Measurements from ENCODE around the gene HOXD9. TPM values are rescaled to one million over a fixed set of nuclear protein-coding genes. Genes with fewer than 3 reads are reported as not detected.

The HOXD9 gene
- polyA plus RNA-seq, 1 of the 3 experiments (the other 2 are of a cell fraction) = 4.8 TPM

DNA sequence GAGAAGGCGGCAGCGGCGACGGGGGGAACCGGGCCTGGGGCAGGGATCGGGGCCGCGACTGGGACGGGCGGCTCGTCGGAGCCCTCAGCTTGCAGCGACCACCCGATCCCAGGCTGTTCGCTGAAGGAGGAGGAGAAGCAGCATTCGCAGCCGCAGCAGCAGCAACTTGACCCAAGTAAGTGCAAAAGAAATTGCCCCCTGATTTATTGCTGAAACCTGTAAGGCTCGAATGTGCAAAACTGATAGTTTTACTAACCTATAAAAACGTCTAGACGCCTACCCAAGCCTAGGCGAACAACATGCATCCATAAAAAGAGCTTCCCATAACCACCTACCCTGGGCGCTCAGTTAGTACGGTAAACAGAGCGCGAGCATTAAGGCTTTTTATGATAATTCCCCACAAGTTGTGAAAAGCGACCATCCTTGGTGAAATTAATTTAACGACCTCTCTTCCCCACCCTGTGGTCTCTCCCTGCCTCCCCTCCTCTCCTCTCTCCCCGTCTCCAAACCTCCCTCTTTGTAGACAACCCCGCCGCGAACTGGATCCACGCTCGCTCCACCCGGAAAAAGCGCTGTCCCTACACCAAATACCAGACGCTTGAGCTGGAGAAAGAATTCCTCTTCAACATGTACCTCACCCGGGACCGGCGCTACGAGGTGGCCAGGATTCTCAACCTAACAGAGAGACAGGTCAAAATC, 1.0 kb downstream of the HOXD9 start:
- no peaks in the 10 kb centered on the region for H4K20me1 ChIP-seq (ENCODE audit: insufficient read depth)
- ChIA-PET POLR2A (interaction anchor here (0.5 to 4.1 kb wide), 5 partner anchors 8 to 1065 kb away, joined by 3 to 27 read pairs (median 6); no protein-coding TSS in a partner anchor), CTCF (interaction anchor here (0.6 to 26.1 kb wide), 10 partner anchors 10 to 1038 kb away, joined by 3 to 1047 read pairs (median 16); partner anchors contain the start of genes HOXD10 and HOXD11)

DNA sequence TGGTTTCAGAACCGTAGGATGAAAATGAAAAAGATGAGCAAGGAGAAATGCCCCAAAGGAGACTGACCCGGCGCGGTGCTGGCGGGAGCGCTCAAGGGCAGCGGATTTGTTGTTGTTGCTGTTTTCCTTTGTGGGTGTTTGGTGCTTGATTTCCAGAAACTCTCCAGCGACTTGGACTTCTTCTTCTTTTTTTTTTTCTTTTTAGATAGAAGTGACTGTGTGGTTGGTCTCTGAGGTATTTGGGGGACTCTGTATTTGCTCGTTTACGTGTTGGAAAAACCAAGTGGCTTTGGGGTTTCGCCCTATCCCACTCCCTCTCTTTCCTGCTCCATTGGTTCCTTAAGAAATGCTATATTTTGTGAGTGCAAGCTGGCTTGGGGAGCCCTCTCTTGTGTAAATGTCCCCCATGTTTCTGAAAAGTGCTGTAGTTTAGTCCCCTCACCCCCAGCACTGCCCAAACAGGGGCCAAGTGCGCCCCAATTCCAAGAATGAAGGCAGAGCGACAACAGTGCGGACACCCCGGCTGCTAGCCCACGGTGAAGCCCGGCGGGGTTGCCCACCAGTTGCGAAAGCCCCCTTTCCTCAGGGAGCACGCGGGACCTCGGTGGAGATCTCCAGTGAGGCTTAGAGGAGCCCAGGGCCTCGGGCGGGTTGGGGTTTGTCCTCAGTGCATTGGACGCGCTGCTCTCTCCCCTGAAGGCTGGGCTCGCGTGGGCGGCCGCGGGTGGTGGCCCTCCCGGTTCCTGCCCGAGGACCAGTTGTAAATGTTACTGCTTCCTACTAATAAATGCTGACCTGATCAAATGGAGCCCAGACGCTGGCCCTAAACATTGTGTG, 1.8 kb downstream of the HOXD9 start:
- Histone ChIP-seq H3K27me3 (ENCODE audit: insufficient read depth) (no peaks in the 10 kb centered on the region; the same call in 1 of the 2 replicates), H3K36me3 (replicated peaks in 1 of 2; ENCODE audit: control insufficient read depth in 1 of 2, insufficient read depth in 2 of 2, low read length in 1 of 2) (no peaks in the 10 kb centered on the region), H3K27ac (ENCODE audit: low read depth in 2 of 2, low read length in 1 of 2) (no peak overlapping the region; a peak in 1 of 4 replicates), H3F3A (replicated peaks; ENCODE audit: insufficient read depth) (peaks cover 3% of the 10 kb centered on the region), H3K4me2 (peak overlapping the region; percentile 84), H3K9ac (no peak overlapping the region), H3K9me2 (no peaks in the 10 kb centered on the region), H3K79me2 (ENCODE audit: insufficient read depth) (no peaks in the 10 kb centered on the region), H3K4me3 (ENCODE audit: low read depth in 2 of 2, low read length in 1 of 2) (peak overlapping the region in 1 of 2 experiments; percentile 78; a peak in 2 of 4 replicates), H4K20me1 (ENCODE audit: insufficient read depth) (no peaks in the 10 kb centered on the region), H2AFZ (ENCODE audit: low read depth) (no peak overlapping the region), H3K4me1 (ENCODE audit: control insufficient read depth in 1 of 2, insufficient read depth in 2 of 2, low read depth in 1 of 2, low read length in 1 of 2) (peaks cover 4 to 21% of the 10 kb centered on the region in 2 experiments; a peak in 3 of 4 replicates), H3K9me3 (no peaks in the 10 kb centered on the region)
- ChIA-PET POLR2A (interaction anchor here (0.9 to 4.1 kb wide), 3 partner anchors 7 to 514 kb away, joined by 3 to 27 read pairs (median 19); no protein-coding TSS in a partner anchor), CTCF (interaction anchor here (0.6 to 26.1 kb wide), 9 partner anchors 10 to 1025 kb away, joined by 3 to 1047 read pairs (median 30); partner anchors contain the start of gene HOXD10)
- WGBS (ENCODE audit: low lambda C conversion rate) = 86% methylated on average over 20 of the region's 34 CpGs
- no peak for DNase-seq
- TF ChIP-seq ELF1 (IDR thresholded peaks at IDR 0.05) = no peak
- no peak for TF ChIP-seq RCOR1 (IDR thresholded peaks at IDR 0.05; ENCODE audit: low read length)
- no peak for TF ChIP-seq MXI1 (IDR thresholded peaks at IDR 0.05; ENCODE audit: low read depth, low read length)
- TF ChIP-seq POLR2AphosphoS5 (IDR thresholded peaks at IDR 0.05; ENCODE audit: low read depth, low read length) = no peak
- no peak for TF ChIP-seq SMC3 (IDR thresholded peaks at IDR 0.05; ENCODE audit: low read depth, low read length)
- TF ChIP-seq, protein P1, sequence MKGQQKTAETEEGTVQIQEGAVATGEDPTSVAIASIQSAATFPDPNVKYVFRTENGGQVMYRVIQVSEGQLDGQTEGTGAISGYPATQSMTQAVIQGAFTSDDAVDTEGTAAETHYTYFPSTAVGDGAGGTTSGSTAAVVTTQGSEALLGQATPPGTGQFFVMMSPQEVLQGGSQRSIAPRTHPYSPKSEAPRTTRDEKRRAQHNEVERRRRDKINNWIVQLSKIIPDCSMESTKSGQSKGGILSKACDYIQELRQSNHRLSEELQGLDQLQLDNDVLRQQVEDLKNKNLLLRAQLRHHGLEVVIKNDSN (IDR thresholded peaks at IDR 0.05; ENCODE audit: borderline replicate concordance, low read depth) = no peak
- TF ChIP-seq GABPA (IDR thresholded peaks at IDR 0.05; ENCODE audit: low read depth) = no peak
- no peak for TF ChIP-seq RXRA (IDR thresholded peaks at IDR 0.05; ENCODE audit: borderline replicate concordance, low read depth)
- TF ChIP-seq, protein P2, sequence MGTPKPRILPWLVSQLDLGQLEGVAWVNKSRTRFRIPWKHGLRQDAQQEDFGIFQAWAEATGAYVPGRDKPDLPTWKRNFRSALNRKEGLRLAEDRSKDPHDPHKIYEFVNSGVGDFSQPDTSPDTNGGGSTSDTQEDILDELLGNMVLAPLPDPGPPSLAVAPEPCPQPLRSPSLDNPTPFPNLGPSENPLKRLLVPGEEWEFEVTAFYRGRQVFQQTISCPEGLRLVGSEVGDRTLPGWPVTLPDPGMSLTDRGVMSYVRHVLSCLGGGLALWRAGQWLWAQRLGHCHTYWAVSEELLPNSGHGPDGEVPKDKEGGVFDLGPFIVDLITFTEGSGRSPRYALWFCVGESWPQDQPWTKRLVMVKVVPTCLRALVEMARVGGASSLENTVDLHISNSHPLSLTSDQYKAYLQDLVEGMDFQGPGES (IDR thresholded peaks at IDR 0.05; ENCODE audit: low read depth, low read length) = no peak
- TF ChIP-seq, protein P3, sequence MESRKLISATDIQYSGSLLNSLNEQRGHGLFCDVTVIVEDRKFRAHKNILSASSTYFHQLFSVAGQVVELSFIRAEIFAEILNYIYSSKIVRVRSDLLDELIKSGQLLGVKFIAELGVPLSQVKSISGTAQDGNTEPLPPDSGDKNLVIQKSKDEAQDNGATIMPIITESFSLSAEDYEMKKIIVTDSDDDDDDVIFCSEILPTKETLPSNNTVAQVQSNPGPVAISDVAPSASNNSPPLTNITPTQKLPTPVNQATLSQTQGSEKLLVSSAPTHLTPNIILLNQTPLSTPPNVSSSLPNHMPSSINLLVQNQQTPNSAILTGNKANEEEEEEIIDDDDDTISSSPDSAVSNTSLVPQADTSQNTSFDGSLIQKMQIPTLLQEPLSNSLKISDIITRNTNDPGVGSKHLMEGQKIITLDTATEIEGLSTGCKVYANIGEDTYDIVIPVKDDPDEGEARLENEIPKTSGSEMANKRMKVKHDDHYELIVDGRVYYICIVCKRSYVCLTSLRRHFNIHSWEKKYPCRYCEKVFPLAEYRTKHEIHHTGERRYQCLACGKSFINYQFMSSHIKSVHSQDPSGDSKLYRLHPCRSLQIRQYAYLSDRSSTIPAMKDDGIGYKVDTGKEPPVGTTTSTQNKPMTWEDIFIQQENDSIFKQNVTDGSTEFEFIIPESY (IDR thresholded peaks at IDR 0.05; ENCODE audit: borderline replicate concordance, low read depth) = no peak
- TF ChIP-seq, protein P4, sequence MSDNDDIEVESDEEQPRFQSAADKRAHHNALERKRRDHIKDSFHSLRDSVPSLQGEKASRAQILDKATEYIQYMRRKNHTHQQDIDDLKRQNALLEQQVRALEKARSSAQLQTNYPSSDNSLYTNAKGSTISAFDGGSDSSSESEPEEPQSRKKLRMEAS (IDR thresholded peaks at IDR 0.05; ENCODE audit: low read depth) = no peak
- TF ChIP-seq, protein P5, sequence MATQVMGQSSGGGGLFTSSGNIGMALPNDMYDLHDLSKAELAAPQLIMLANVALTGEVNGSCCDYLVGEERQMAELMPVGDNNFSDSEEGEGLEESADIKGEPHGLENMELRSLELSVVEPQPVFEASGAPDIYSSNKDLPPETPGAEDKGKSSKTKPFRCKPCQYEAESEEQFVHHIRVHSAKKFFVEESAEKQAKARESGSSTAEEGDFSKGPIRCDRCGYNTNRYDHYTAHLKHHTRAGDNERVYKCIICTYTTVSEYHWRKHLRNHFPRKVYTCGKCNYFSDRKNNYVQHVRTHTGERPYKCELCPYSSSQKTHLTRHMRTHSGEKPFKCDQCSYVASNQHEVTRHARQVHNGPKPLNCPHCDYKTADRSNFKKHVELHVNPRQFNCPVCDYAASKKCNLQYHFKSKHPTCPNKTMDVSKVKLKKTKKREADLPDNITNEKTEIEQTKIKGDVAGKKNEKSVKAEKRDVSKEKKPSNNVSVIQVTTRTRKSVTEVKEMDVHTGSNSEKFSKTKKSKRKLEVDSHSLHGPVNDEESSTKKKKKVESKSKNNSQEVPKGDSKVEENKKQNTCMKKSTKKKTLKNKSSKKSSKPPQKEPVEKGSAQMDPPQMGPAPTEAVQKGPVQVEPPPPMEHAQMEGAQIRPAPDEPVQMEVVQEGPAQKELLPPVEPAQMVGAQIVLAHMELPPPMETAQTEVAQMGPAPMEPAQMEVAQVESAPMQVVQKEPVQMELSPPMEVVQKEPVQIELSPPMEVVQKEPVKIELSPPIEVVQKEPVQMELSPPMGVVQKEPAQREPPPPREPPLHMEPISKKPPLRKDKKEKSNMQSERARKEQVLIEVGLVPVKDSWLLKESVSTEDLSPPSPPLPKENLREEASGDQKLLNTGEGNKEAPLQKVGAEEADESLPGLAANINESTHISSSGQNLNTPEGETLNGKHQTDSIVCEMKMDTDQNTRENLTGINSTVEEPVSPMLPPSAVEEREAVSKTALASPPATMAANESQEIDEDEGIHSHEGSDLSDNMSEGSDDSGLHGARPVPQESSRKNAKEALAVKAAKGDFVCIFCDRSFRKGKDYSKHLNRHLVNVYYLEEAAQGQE (IDR thresholded peaks at IDR 0.05; ENCODE audit: low read depth, low read length) = no peak
- no peak for TF ChIP-seq FOSL2 (IDR thresholded peaks at IDR 0.05; ENCODE audit: borderline replicate concordance, low read depth)
- no peak for TF ChIP-seq EZH2phosphoT487 (IDR thresholded peaks at IDR 0.05; ENCODE audit: borderline replicate concordance, low read depth)
- TF ChIP-seq TCF12 (IDR thresholded peaks at IDR 0.05) = no peak

More for the DNA sequence above, 1.0 kb downstream of the HOXD9 start:
- H3K9me2 ChIP-seq = no peaks in the 10 kb centered on the region
- peaks cover 4 to 16% of the 10 kb centered on the region in 2 experiments; a peak in 3 of 4 replicates for H3K4me1 ChIP-seq (ENCODE audit: control insufficient read depth in 1 of 2, insufficient read depth in 2 of 2, low read depth in 1 of 2, low read length in 1 of 2)
- no peaks in the 10 kb centered on the region for H3K36me3 ChIP-seq (replicated peaks in 1 of 2; ENCODE audit: control insufficient read depth in 1 of 2, insufficient read depth in 2 of 2, low read length in 1 of 2)
- H3F3A ChIP-seq (replicated peaks; ENCODE audit: insufficient read depth) = peaks cover 3% of the 10 kb centered on the region
- peak overlapping the region in 1 of 2 experiments; percentile 87; a peak in 2 of 4 replicates for H3K27ac ChIP-seq (ENCODE audit: low read depth in 2 of 2, low read length in 1 of 2)
- TF ChIP-seq SIN3A (IDR thresholded peaks at IDR 0.05; ENCODE audit: borderline replicate concordance, low read depth, low read length) = peak; percentile 12; the same call in 1 of the 2 replicates
- no peak for TF ChIP-seq RXRA (IDR thresholded peaks at IDR 0.05; ENCODE audit: borderline replicate concordance, low read depth)
- H3K9ac ChIP-seq = peak overlapping the region; percentile 63
- no peaks in the 10 kb centered on the region for H3K79me2 ChIP-seq (ENCODE audit: insufficient read depth)
- no peaks in the 10 kb centered on the region for H3K9me3 ChIP-seq
- peak overlapping the region; percentile 66 to 78 for H3K4me3 ChIP-seq (ENCODE audit: low read depth in 2 of 2, low read length in 1 of 2)
- H3K27me3 ChIP-seq (ENCODE audit: insufficient read depth) = no peaks in the 10 kb centered on the region; the same call in none of the 2 replicates
- no peak for DNase-seq
- H2AFZ ChIP-seq (ENCODE audit: low read depth) = peak overlapping the region; percentile 94; the same call in 1 of the 2 replicates
- peak overlapping the region; percentile 84 for H3K4me2 ChIP-seq
- 35% methylated on average over 27 of the region's 40 CpGs for WGBS (ENCODE audit: low lambda C conversion rate)
